ENCODE results near the gene WDR62.

The WDR62 gene

DNA sequence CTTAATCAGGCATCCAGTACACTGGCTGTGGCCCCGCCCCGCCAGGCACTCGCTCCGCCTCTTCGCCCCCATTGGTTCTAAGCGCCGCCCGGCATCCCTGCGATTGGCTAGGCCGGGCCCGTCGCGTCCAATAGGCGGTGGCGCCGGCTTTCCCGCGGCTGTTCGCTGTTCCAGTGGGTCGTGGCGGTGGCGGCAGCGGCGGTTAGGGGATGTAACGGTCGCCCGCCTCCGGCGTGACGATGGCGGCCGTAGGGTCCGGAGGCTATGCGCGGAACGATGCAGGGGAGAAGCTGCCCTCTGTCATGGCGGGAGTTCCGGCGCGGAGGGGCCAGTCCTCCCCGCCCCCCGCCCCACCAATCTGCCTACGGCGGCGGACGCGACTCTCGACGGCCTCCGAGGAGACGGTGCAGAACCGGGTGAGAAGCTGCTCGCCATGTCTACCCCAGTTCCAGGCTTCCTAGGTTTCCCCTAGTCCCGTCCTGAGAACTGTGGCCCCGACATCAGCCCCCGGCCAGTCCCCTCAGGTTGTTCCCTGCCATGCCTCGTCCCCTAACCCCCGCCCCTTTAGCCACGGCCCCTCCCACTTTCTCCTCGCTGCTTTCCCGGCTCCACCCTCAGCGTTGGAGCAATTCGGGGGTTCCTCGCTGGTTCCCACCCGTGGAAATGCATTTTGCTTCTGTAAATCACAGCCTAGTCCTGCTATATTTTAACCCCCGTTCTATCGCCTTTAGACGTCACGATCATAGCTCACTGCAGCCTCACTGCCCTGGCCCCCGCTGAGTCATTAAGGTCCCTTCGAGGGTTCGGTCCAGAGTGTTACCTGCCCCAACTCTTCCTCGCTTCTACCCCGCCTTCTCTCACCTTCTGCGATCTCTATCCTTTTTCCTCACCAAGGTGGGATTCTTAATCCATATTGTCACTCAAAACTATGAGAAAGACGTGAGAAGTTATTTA, at the start of gene WDR62:
Gene WDR62 (plus strand): TSS at position 165 of the 954 bp plus-strand sequence. CDS start 75 bp downstream, at position 240.
- in situ Hi-C loops (cut with MboI; ENCODE audit: low sequenced_read_pairs), result no loop called here

DNA sequence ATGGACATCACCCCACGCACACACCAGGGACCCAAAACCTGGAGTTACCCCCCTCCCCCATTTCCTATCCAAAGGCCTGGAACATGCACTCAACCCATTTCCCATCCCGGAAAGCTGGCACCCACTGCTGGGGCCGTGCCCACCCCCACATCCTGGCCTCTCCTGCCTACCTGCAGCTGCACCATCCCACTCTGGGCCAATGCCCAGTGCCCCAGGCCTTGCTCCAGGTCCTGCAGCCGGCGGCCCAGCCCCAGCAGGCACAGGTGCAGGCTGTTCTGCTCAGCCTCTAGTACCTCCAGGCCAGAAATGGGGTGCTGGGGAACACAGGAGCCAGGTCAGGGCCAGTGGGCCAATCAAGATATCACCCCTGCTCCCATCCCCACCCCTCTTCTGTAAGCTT, 47.7 kb upstream of the WDR62 start:
- in situ Hi-C loops (cut with MboI; ENCODE audit: low sequenced_read_pairs), result no loop called here

DNA sequence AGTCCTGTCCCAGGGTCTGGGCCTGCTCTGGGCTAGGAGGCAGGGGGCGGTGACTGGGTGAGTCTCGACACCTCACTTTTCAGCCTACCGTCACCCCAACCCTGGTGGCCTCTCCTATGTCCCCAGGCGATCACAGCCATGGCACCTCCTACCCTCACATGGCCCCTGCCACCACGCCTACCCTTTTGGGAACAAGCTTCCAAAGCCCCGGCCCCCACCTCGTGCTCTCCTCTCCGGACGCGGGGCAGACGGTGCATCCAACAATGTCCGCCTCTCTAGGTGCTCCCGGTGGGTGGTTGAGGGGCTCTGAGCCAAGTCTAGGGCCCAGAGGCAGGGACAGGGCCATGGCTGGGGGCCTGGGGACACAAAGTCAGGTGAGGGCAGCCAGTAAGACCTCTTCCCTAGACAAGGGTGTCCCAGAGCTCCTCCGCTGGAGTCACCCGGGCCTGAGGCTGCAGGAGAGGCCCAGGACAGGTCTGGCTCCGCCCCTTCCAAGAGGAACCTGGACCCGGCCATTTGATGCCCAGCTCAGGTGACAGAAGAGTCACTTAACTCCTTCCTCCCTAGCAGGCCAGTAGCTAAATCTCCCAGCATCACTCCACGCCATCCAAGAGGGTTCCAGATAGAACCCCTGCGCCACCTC, 46.2 kb upstream of the WDR62 start, which contains the start of gene SYNE4:
Gene SYNE4 (minus strand): TSS at position 478 of the 643 bp plus-strand sequence. CDS start 132 bp downstream, at position 346.
- in situ Hi-C loops (cut with MboI; ENCODE audit: low sequenced_read_pairs), result no loop called here

DNA sequence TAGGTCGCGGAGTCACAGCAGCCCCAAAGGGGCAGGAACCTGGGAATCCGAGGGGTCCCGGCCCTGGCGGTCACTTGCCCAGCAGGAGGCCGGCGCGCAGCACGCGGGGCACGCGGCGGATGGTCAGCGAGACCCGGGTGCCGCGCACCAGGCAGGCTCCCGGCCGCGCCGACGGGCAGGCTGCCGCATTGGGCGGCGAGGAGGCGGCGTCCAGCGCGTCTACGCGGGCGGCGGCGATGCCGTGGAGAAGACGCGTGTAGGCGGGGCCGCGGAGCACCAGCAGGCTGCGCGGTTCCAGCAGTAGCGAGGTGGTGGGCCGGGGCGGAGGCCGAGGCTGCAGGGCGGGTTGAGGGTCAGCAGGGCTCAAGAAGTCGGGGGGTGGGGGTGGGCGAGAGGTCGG, 45.5 kb upstream of the WDR62 start:
- in situ Hi-C loops (cut with MboI; ENCODE audit: low sequenced_read_pairs), result no loop called here

DNA sequence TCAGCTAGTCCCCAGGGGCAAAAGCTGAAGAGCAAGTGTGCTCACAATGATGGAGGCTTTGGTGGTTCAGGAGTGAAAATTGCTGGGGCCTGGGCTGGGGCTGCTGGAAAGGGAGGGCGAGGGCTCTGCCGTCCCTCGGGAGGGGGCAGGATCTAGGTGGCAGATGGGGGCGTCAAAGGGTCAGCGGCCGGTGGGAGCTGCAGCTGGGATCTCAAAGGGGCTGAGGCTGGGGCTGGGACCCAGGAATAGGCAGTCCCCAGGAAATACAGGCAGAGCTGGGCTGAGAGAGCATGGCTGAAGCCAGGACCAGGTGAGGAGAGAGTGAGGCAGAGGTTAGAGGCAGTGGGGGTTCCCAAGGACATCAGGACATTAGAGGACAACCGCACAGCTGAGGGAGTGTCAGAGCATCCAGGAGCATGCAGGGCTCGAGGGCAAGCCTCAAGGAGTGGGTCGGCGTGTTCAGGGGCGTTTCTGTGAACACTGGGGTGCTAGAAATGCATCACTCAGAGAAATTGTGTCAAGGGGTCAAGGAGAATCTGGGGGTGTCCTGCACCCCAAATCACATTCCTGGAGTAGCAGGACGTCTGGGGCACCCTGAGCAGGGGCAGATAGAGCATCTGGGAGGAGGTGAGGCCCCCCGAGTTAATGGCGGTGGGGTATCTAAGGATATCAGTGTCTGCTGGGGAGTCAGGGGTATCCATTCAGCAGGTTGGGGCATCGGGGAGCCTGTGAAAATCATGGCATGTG, 44.9 kb upstream of the WDR62 start:
- in situ Hi-C loops (cut with MboI; ENCODE audit: low sequenced_read_pairs), result no loop called here

DNA sequence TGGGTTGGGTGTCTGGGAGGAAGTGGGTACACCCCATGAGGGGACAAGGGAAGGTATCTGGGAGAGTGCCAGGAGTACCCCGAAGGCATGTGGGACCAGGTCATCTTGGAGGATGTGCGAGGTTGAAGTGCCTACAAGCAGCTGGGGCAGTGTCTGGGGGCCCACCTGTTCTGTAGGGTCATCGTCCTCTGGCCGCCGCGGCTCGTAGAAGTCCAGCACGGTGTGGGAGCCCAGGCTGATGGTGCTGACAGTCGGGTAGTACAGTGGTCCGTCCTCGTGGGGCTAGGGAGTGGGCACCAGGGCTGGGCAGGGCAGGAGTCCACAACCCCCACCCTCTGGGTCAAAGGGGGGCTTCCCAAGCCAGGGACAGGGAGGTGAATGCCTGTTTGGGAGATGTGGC, 44.3 kb upstream of the WDR62 start:
- in situ Hi-C loops (cut with MboI; ENCODE audit: low sequenced_read_pairs), result no loop called here

DNA sequence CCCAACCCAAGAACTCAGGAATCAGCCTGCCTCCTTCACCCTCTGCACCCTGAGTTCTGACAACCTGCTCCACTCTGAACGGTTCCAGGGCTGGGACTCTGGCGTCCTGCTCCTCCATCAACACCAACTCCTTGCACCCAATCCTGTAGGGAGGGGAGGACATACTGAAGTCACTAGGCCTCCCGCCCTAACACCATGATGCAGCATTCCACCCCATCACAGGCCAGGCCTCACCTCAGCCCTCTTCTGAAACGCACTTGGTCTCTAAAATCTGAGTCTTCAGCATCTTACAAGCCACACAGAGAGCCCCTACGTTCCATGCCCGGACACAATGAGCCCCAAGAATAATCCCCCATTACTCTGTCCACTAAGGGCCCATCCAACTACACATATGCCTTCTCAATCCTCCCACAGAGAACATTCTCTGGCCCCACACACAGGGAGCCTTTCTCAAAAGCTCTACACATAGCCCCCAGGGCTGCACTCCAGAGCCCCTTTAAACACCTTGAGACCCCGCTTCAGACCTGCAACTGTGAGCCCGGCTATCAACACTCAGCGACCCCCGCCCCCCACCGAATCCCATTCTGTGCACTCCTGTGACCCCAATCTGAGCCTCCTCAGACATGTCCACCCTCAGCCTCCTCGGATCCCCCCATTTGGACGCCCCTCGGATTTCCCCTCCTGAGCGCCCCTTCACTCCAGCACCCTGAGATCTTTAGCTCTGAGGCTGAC, 41.3 kb upstream of the WDR62 start:
- in situ Hi-C loops (cut with MboI; ENCODE audit: low sequenced_read_pairs), result no loop called here

DNA sequence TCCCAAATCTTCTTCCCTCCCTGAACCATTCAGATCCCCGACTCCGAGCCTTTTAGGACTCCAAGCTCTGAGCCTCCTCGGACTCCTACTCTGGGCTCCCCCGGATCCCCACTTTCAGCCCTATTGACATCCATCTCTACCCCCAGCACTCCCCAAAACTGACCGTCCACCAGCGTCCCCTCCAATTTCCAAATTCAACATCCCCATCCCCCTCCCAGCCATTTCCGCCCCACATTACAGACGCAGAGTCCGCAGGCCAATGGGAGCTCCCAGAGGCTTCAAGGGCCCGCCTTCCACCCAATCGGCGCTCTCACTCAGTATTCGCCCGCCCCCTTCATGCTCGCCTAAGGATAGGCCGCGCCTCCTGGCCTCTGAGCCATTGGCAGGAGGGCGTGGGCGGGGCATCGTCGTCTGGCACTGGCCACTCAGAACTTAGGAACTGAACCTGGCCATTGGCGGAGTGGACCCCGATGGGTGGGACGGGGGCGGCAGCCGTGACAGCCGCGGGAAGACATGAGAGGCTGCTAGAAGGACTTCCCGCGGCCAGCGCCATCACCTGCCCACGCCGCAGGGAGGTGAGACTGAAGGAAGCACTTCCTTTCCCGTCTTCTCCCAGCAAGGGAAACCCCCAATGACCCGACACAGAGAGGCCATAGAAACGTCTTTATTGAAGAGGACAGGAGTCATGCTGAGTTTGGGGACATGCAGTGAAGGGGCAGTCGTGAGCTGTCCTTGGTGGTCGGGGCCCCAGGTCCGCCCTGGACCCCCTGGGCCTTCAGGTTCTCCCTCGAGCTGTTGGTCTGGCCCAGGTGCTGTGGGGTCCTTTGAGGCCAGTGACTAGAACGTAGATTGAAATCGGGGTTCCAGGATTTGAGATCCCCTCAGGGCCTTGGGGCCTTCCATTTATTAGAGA, 40.4 kb upstream of the WDR62 start, which contains the start of gene ALKBH6:
Gene ALKBH6 (minus strand): TSS at position 202 of the 913 bp plus-strand sequence. CDS start 816 bp downstream, outside the sequence.
- in situ Hi-C loops (cut with MboI; ENCODE audit: low sequenced_read_pairs), result no loop called here

DNA sequence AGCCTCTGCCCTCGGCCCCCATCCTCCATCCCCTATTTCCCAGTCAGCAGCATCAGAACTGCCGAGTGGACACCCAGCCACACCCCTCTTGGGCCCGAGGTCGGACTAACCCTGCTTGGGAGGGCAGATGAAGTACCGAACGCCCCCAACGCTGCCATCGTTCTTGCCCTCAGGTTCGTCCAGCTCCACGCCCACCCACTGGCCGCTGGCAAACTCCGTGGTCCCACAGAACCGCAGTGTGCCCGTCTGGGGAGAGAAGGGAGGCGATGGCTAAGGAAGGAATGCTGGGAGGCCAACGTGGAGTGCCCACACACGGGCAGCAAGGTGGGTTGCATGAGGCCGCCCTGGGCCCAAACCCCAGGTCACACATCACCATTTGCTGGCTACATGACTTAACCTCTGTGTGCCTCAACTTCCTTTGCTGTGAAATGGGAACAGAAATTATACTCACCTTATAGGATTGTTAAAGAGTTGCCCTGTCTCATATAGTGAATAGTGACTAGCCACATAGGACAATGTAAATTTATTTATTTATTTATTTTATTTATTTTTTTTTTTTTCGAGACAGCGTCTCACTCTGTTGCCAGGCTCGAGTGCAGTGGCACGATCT, 35.5 kb upstream of the WDR62 start:
- in situ Hi-C loops (cut with MboI; ENCODE audit: low sequenced_read_pairs), result no loop called here

DNA sequence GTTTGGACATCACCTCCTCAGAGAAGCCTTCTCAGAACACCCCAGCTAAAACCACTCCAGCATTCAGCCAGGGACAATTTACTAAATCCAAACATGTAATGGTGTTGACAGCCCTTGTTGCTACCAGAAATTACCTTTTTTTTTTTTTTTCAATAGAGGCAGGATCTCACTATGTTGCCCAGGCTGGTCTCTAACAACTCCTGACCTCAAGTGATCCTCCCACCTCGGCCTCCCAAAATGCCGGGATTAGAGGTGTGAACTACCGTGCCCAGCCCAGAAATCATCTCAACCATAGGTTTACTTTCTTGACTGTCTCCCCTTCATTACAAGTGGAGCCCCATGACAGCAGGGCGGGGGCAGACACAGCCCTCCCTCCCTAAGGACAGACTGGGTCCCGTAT, 31.3 kb upstream of the WDR62 start:
- in situ Hi-C loops (cut with MboI; ENCODE audit: low sequenced_read_pairs), result no loop called here

DNA sequence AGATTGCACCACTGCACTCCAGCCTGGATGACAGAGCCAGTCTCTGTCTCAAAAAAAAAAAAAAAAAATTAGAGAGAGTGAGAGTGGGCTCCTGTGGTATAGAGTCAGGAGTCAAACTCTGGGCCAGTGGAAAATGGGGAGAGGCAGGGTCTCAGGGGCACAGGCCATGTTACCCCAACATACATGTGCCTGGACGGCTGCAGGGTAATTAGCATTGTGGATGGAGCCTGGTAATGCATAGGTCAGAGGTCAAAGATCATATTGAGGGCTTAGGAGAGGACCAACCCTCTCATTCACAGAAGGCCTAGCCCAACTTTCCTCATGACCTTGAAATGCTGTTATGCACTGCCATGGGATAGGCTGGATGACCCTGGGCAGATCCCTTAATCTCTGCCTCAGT, 29.2 kb upstream of the WDR62 start:
- in situ Hi-C loops (cut with MboI; ENCODE audit: low sequenced_read_pairs), result no loop called here

DNA sequence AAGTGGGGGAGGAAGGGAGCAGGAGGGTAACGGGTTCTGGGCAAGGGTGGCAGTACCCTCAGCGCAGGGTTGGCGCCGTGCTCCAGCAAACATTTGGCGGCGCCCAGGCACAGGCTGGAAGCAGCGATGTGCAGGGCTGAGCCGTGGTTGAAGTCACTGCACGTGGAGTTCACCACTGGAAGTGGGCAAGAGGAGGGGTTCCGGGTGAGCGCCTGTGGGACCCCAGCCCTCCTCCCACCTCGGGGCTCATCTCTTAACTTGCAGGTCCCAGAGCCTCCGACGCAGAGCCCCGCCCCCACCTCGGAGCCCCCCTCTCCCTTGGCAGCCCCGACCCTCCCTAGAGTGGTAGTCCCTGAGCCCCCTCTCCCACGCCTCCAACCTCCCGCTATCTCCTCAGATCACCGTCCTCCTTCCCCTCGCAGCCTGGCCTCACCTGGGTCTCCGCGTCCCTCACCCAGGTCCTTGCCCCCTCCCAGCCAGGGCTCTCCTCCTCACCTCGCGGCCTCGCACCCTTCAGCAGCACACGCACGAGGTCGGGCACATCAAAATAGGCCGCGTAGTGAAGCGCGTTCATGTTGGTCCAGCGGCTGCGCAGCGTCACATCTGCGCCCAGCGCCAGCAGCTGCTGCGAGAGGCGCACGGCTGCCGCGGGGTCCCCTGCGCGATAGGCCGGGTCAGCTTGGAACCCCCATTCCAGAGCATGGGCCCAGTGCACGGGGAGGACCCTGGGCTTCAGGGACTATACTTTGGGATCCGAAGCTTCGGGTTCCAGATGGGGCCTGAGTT, 28.4 kb upstream of the WDR62 start:
- in situ Hi-C loops (cut with MboI; ENCODE audit: low sequenced_read_pairs), result no loop called here

DNA sequence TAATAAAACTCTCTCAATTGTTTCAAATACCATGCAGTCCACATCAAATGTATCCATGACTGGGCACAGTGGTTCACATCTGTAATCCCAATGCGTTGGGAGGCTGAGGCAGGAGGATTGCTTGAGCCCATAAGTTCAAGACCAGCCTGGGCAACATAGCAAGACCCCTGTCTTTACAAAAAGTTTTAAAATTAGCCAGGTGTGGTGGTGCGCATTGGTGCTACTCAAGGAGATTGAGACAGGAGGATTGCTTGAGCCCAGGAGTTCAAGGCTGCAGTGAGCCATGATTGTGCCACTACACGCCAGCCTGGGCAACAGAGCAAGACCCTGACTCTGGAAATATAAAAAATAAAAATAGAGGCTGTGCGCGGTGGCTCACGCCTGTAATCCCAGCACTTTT, 27.0 kb upstream of the WDR62 start:
- in situ Hi-C loops (cut with MboI; ENCODE audit: low sequenced_read_pairs), result no loop called here

DNA sequence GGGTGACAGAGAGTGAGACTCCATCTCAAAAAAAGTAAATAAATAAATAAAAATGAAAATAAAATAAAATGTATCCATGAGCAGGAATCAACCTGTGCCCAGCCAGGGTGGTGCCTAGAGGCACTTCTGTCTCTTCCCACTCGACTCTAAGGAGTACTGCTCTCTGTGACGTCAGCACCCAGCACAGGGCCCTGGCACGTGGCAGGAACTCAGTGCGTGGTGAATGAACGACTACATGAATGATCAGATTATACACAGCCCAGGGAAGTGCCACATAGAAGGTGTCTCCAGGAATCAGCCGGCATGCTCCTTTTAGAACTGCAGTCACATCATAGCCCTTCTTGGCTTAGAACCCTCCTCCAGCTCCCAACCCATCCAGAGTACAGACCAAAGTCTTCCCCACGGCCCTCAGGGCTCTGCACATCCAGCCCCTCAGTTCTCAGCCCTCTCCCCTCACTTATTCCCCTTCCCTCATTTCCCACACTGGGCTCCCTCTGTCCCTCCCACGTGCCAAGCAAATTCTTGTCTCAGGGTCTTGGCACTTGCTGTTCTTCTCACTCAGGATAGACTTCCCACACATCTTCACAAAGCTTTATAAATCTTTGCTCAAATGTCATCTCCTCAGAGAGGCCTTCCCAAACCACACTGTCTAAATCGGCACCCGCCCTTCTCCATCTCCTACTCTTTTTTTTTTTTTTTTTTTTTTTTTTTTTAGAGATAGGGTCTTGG, 26.2 kb upstream of the WDR62 start:
- in situ Hi-C loops (cut with MboI; ENCODE audit: low sequenced_read_pairs), result no loop called here

DNA sequence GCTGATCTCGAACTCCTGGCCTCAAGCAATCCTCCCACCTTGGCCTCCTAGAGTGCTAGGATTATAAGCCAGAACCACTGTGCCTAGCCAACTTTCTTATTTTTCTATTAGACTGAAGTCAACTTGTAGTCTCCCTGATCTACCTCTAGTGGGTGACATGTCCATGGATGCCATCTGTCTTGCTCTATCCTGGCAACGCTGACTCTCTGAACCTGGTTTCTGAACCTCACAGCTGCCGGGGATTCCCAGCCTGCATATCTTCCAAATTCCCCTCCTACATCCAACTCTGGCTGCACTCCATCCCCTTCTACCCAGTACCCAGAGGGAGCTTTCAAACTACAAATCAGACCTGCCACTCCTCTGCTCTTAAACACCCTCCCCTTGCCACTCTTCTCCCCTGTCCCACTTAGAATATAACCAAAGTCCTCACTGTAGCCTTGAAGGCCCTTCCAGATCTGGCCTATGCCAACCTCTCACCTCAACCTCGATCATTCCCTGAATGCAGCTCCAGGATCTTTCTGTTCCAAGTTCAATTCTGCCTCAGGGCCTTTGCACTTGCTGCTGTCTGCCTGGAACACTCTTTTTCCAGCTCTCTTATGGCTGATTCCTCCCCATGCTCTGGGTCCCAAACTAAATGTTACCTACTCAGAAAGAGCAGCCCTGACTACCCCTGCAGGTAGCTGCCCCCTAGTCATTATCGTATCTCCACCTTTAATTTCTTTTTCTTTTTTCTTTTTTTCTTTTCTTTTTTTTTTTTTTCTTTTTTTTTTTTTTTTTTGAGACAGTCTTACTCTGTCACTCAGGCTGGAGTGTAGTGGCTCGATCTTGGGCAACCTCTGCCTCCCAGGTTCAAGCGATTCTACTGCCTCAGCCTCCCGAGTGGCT, 24.2 kb upstream of the WDR62 start:
- in situ Hi-C loops (cut with MboI; ENCODE audit: low sequenced_read_pairs), result no loop called here

DNA sequence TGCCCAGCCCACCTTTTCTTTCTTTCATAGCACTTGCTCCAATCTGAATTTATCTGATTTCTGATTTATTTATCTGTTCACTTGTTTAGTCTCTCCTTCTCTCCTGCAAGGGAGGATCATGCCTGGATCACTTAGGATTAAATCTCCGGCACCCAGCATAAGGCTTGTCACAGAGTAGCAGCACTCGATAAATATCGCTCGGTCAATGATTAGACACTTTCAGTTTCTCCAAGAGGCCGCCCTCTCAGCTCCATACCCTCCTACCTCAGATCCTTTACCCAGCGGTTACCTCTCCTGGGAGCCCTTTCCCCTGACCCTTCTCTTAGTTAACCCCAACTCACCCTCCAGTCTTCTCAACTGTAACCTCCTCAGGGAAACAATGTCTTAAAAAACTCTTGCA, 23.4 kb upstream of the WDR62 start:
- in situ Hi-C loops (cut with MboI; ENCODE audit: low sequenced_read_pairs), result no loop called here
